ENCODE measurements around the gene TRPV4. TPM values are rescaled to one million over a fixed set of nuclear protein-coding genes. Genes with fewer than 3 reads are reported as not detected.

Gene TRPV4
- total RNA-seq, 4 donors from 2014 or later: not detected

DNA sequence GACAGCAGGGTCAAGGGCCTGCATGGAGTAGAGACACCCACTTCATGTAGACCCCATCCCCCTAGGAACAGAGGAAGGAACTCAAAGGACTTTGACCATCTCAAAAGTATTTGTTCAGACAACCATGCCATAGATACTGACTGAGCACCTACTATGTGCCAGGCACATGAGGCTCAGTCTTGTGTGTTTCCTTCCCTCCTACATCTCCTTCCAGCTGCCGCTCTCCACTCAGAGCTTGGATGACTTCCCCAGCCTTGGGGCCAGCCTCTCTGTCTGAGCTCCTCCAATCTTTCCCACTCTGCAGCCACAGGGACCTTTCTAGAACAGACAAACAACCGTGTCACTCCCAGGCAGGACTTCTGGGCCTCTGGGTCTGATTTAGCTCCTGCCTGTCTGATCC is 2.5 kb downstream of the TRPV4 start:
- ATAC-seq (no peak), DNase-seq (no peak)
- Histone ChIP-seq H3K4me1 (no peaks in the 10 kb centered on the region), H3K36me3 (no peaks in the 10 kb centered on the region), H3K27ac (no peak overlapping the region), H3K9me3 (no peaks in the 10 kb centered on the region), H3K4me3 (no peak overlapping the region), H3K27me3 (peaks cover 17 to 28% (median 21%) of the 10 kb centered on the region in 3 donors)
- TF ChIP-seq, protein P1, sequence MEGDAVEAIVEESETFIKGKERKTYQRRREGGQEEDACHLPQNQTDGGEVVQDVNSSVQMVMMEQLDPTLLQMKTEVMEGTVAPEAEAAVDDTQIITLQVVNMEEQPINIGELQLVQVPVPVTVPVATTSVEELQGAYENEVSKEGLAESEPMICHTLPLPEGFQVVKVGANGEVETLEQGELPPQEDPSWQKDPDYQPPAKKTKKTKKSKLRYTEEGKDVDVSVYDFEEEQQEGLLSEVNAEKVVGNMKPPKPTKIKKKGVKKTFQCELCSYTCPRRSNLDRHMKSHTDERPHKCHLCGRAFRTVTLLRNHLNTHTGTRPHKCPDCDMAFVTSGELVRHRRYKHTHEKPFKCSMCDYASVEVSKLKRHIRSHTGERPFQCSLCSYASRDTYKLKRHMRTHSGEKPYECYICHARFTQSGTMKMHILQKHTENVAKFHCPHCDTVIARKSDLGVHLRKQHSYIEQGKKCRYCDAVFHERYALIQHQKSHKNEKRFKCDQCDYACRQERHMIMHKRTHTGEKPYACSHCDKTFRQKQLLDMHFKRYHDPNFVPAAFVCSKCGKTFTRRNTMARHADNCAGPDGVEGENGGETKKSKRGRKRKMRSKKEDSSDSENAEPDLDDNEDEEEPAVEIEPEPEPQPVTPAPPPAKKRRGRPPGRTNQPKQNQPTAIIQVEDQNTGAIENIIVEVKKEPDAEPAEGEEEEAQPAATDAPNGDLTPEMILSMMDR (IDR thresholded peaks at IDR 0.05 in 4 of 5, conservative IDR thresholded peaks at IDR 0.05 in 1 of 5): no peak
- TF ChIP-seq POLR2A (IDR thresholded peaks at IDR 0.05): no peak
- in situ Hi-C loops (cut with MboI; ENCODE audit: low sequenced_read_pairs in 4 of 4): no loop called here
- intact Hi-C loops (cut with DNase I; ENCODE audit: low total_unique reads): no loop called here

DNA sequence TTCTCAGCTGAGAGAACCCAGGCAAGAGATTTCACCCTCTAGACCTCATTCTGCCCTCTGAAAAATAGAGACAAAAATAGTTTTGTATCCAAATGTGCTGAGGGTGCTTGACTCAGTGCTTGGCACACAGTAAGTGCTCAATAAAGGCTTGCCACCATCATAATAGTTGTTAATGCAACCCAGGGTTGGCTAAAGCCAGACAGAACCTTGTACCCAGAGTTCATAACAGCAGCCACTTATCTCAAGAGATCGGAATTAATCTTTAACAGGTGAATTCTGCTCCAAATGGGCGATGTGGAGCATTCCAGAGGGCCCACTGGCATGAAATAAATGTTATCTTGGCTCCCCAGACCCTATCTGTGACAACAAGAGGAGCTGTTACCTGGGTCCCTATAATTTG is 2.9 kb downstream of the TRPV4 start:
- ATAC-seq: no peak
- Histone ChIP-seq H3K36me3 (no peaks in the 10 kb centered on the region), H3K4me1 (no peaks in the 10 kb centered on the region), H3K4me3 (no peak overlapping the region), H3K27me3 (peaks cover 17 to 28% (median 21%) of the 10 kb centered on the region in 3 donors), H3K9me3 (no peaks in the 10 kb centered on the region), H3K27ac (no peak overlapping the region)
- no peak for TF ChIP-seq POLR2A (IDR thresholded peaks at IDR 0.05)
- TF ChIP-seq, protein P1 (IDR thresholded peaks at IDR 0.05 in 4 of 5, conservative IDR thresholded peaks at IDR 0.05 in 1 of 5): no peak
- in situ Hi-C loops (cut with MboI; ENCODE audit: low sequenced_read_pairs in 4 of 4) (no loop called here), intact Hi-C loops (cut with DNase I; ENCODE audit: low total_unique reads) (no loop called here)
- DNase-seq: no peak

DNA sequence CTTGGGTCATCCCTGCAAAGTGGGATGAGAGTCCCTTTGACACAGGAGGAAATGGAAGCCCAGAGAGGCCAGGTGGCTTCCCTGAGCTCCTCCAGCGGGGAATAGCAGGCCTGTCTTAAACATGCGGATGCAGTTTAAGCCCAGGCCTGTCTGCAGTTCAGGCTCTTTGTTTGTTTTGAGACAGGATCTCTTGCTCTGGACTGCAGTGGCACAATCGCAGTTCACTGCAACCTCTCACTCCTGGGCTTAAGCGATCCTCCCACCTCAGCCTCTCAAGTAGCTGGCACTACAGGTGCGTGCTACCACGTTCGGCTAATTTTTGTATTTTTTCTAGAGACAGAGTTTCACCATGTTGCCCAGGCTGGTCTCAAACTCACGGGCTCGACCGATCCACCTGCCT is 3.5 kb downstream of the TRPV4 start:
- H3K4me3 ChIP-seq: no peak overlapping the region
- H3K9me3 ChIP-seq: no peaks in the 10 kb centered on the region
- H3K36me3 ChIP-seq: no peaks in the 10 kb centered on the region
- DNase-seq (no peak), ATAC-seq (no peak)
- in situ Hi-C loops (cut with MboI; ENCODE audit: low sequenced_read_pairs in 4 of 4): no loop called here
- H3K27me3 ChIP-seq: peaks cover 17 to 28% (median 21%) of the 10 kb centered on the region in 3 donors
- TF ChIP-seq, protein P1 (IDR thresholded peaks at IDR 0.05 in 4 of 5, conservative IDR thresholded peaks at IDR 0.05 in 1 of 5): no peak
- no peak for TF ChIP-seq POLR2A (IDR thresholded peaks at IDR 0.05)
- intact Hi-C loops (cut with DNase I; ENCODE audit: low total_unique reads): no loop called here
- H3K4me1 ChIP-seq: no peaks in the 10 kb centered on the region
- no peak overlapping the region for H3K27ac ChIP-seq

DNA sequence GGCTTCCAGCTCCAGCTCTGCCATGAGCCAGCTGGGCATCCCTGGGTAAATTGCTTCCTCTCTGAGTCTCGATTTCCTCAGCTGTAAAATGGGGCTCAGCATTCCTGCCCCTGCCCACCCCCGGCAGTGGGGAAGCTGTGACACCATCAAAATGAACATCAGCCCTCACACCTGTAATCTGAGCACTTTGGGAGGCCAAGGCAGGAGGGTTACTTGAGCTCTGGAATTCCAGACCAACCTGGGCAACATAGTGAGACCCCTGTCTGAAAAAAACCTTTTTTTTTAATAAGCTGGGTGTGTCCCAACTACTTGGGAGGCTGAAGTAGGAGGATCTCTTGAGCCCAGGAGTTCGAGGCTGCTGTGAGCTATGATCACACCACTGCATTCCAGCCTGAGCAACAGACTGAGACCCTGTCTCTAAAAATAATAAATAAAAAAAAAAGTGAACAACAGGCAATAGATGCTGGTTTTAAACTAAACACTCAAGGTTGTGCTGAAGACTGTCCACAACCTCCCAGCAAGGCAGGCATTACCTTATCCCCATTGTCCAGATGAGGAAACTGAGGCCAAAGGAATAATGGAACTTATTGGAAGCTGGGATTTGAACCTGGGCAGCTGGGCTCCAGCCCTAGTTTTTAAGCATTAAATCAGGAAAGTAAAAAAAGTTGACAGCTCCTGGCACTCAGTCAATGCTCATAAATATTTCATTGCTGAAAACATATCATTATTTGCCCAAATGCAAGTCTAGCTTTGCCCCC is 4.3 kb downstream of the TRPV4 start:
- no peak overlapping the region for H3K27ac ChIP-seq
- DNase-seq (no peak), ATAC-seq (no peak)
- H3K4me1 ChIP-seq: no peaks in the 10 kb centered on the region
- intact Hi-C loops (cut with DNase I; ENCODE audit: low total_unique reads): no loop called here
- H3K36me3 ChIP-seq: no peaks in the 10 kb centered on the region
- in situ Hi-C loops (cut with MboI; ENCODE audit: low sequenced_read_pairs in 4 of 4): no loop called here
- H3K9me3 ChIP-seq: no peaks in the 10 kb centered on the region
- no peak overlapping the region for H3K4me3 ChIP-seq
- TF ChIP-seq, protein P1 (IDR thresholded peaks at IDR 0.05 in 4 of 5, conservative IDR thresholded peaks at IDR 0.05 in 1 of 5): no peak
- no peak for TF ChIP-seq POLR2A (IDR thresholded peaks at IDR 0.05)
- peaks cover 17 to 27% (median 20%) of the 10 kb centered on the region in 3 donors for H3K27me3 ChIP-seq
